ENCODE results near the gene DIRAS3.
"Not testable (repeated sequence)": the region's sequence is repeated elsewhere in the genome, so short reads cannot be mapped to it uniquely, and the experiment has no call there.

The DIRAS3 gene

GRCh38 chr1:68016381-68016780, 34.0 kb downstream of the DIRAS3 start:
- no peak for DNase-seq

GRCh38 chr1:68015971-68016370, 34.5 kb downstream of the DIRAS3 start:
- DNase-seq, result no peak

- DNase-seq, result no peak
Observed at GRCh38 chr1:68015369-68015768, 35.1 kb downstream of the DIRAS3 start.

- no peak for DNase-seq
Observed at GRCh38 chr1:68013351-68013750, 37.1 kb downstream of the DIRAS3 start.

- DNase-seq, result no peak
Observed at GRCh38 chr1:68011657-68012375, 38.6 kb downstream of the DIRAS3 start.

GRCh38 chr1:68010543-68010942, 39.9 kb downstream of the DIRAS3 start:
- DNase-seq, result no peak

- DNase-seq, result peak; percentile 11
Observed at GRCh38 chr1:68010090-68010489, 40.3 kb downstream of the DIRAS3 start.

GRCh38 chr1:68003626-68004025, 46.8 kb downstream of the DIRAS3 start:
- not testable (repeated sequence) for DNase-seq

- DNase-seq, result no peak
Observed at GRCh38 chr1:68000191-68000590, 50.2 kb downstream of the DIRAS3 start.

GRCh38 chr1:67997746-67998145, 52.7 kb downstream of the DIRAS3 start:
- no peak for DNase-seq
